Thoracic aorta (tissue), 2 donors: ENCODE results near the gene TEKT5. TPM values are rescaled to one million over a fixed set of nuclear protein-coding genes. Genes with fewer than 3 reads are reported as not detected.

ENCODE experiments used
- ATAC-seq: fragments of 150-250 bp; one replicate; pipeline ENCODE4 v1.8.0; 2017; ENCODE audit warnings: low read depth; ENCODE audit not compliant: insufficient number of reproducible peaks, low FRiP score
- DNase-seq: peaks from one replicate; pipeline ENCODE4 v3.0.0-alpha.2; 2020; ENCODE audit warnings: low spot score
- H3K27ac ChIP-seq, 2 donors: fragments of 200-600 bp; sonication (generic); 1 replicate in 1 of 2; 2 replicates in 1 of 2; pipeline ENCODE4 v1.5.1; 2016; ENCODE audit warnings: mild to moderate bottlenecking in 2 of 2, moderate library complexity in 2 of 2
- H3K27me3 ChIP-seq: fragments of 200-600 bp; sonication (generic); replicated peaks from 2 replicates; pipeline ENCODE4 v1.6.0; 2016; ENCODE audit warnings: mild to moderate bottlenecking; ENCODE audit not compliant: insufficient read depth
- H3K36me3 ChIP-seq: fragments of 200-600 bp; sonication (generic); one replicate; pipeline ENCODE4 v1.5.1; 2016
- H3K4me1 ChIP-seq, 2 donors: fragments of 200-600 bp; sonication (generic); 1 replicate in 1 of 2; 2 replicates in 1 of 2; pipeline versions ENCODE4 v1.5.1 to v1.6.0; 2016; ENCODE audit warnings: low read depth in 2 of 2, mild to moderate bottlenecking in 1 of 2; ENCODE audit not compliant: control insufficient read depth in 1 of 2
- H3K4me3 ChIP-seq: fragments of 200-600 bp; sonication (generic); 2 replicates; pipeline ENCODE4 v1.5.1; 2016; ENCODE audit warnings: mild to moderate bottlenecking
- H3K9me3 ChIP-seq: fragments of 200-600 bp; sonication (generic); 2 replicates; pipeline ENCODE4 v1.5.1; 2016
- total RNA-seq, 2 donors: library from RNA; depleted of rRNA; stranded (reverse); fragments of >200 nt; gene quantifications; one replicate each; pipeline versions ENCODE4 v1.1.0 to v1.2.3, GENCODE V29; 2016
- TF ChIP-seq, protein P1 (sequence below): fragments of 200-600 bp; sonication (generic); IDR thresholded peaks from one replicate; pipeline ENCODE4 v1.5.1; 2019; ENCODE audit warnings: antibody characterized with exemption

TEKT5 gene
- total RNA-seq, 2 donors from 2014 or later = not detected

DNA sequence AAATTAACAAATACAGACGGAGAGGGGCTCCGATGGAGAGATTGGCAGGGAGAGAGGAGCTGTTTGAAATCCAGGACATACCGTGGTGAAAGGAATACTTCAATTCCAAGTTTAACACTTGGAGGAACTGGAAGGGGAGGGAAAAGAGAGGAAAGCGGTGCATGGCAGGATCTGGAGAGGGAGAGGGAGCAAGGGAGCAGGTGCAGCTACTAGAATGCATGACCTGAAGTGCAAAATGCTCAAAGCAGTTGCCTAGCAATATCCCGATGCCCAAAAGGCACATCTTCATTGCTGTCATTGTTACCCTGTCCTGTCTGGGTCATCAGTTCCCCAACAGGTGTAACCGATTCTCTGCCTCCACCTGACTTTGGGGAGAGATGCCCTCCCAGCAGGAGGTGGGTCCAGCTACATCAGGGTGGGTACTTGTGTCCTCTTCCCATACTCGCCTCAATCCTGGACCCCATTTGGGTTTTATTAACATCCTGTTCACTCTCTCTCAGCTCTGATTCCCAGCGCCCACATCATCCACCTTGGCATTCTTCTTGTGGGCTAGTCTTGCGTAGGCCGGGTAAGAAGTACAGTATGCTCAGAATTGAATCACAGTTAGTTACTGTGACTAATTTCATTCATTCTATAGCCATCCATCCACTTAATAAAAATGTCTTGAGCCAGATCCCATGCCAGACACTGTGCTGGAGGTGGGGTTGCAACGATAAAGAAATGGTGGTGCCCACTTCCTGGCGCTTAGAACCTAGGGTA lies 76.9 kb downstream of the TEKT5 start:
- TF ChIP-seq, protein P1, sequence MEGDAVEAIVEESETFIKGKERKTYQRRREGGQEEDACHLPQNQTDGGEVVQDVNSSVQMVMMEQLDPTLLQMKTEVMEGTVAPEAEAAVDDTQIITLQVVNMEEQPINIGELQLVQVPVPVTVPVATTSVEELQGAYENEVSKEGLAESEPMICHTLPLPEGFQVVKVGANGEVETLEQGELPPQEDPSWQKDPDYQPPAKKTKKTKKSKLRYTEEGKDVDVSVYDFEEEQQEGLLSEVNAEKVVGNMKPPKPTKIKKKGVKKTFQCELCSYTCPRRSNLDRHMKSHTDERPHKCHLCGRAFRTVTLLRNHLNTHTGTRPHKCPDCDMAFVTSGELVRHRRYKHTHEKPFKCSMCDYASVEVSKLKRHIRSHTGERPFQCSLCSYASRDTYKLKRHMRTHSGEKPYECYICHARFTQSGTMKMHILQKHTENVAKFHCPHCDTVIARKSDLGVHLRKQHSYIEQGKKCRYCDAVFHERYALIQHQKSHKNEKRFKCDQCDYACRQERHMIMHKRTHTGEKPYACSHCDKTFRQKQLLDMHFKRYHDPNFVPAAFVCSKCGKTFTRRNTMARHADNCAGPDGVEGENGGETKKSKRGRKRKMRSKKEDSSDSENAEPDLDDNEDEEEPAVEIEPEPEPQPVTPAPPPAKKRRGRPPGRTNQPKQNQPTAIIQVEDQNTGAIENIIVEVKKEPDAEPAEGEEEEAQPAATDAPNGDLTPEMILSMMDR = no peak
- Histone ChIP-seq H3K4me1 (no peaks in the 10 kb centered on the region), H3K27me3 (no peaks in the 10 kb centered on the region), H3K27ac (no peak overlapping the region), H3K9me3 (no peaks in the 10 kb centered on the region), H3K36me3 (no peaks in the 10 kb centered on the region), H3K4me3 (no peak overlapping the region)
- ATAC-seq (no peak), DNase-seq (no peak)

DNA sequence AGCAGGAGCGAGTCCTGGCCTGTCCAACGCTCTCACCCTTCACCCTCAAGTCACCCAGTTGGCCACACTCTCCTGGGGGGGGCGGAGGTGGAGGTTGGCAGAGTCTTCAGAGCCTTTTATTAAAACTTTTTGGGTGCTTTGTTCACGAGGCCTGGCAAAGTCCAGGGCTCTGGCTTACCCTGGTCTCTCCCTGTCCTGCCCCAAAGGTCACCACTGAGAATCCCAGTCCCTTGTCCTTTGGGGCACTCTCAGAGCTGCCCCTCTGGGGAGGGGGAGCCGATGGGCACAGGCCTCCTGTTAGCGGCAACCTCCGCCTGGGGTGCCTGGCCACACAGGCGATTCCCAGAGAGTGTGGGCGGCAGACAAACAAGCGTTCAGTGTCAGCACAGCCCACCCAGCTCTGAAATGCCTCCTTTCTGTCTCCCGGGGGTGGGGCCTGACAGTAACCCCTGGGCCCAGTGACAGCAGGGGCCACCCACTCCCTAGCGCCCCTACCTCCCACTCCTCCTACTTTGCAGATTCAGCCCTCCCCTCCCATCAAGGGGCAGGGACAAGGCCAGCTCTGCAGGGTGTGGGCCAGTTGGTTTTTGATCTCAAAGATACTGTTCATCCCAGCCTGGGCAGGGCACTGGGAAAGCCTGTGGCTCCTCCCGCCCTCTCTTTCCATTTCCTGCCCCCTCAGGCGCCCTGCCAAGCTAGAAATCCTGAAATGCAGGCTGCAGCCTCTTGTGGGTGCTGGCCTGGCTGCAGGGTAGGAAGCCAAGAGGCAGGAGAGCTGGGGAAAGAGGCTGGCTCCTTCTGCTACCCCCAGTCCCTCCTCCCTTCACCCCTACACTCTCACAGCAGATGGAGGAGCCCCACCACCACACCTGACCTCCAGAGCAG lies 77.7 kb downstream of the TEKT5 start:
- Histone ChIP-seq H3K27ac (no peak overlapping the region), H3K4me3 (no peak overlapping the region), H3K4me1 (no peaks in the 10 kb centered on the region), H3K27me3 (no peaks in the 10 kb centered on the region), H3K36me3 (no peaks in the 10 kb centered on the region), H3K9me3 (no peaks in the 10 kb centered on the region)
- ATAC-seq = no peak
- TF ChIP-seq, protein P1 = no peak
- no peak for DNase-seq

DNA sequence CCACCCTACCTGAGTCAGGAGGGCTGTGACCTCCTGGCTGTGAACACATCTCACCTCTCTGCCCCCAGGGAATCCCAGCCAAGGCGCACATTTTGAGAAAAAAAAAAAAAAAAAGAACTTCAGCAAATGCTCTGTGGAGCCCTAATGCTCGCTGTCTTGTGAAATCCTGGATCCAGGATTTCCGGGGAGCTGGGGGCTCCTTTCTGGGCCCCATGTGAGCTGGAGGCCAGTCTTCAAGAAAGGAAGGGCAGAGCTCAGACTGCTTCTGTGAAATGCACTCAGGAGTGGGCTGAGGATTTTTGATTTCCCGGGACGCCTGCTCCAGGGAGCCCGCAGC lies 78.3 kb downstream of the TEKT5 start:
- ATAC-seq (no peak), DNase-seq (no peak)
- no peaks in the 10 kb centered on the region for H3K27me3 ChIP-seq
- H3K4me3 ChIP-seq = no peak overlapping the region
- H3K36me3 ChIP-seq = no peaks in the 10 kb centered on the region
- TF ChIP-seq, protein P1 = no peak
- no peaks in the 10 kb centered on the region for H3K4me1 ChIP-seq
- H3K27ac ChIP-seq = no peak overlapping the region
- H3K9me3 ChIP-seq = no peaks in the 10 kb centered on the region

DNA sequence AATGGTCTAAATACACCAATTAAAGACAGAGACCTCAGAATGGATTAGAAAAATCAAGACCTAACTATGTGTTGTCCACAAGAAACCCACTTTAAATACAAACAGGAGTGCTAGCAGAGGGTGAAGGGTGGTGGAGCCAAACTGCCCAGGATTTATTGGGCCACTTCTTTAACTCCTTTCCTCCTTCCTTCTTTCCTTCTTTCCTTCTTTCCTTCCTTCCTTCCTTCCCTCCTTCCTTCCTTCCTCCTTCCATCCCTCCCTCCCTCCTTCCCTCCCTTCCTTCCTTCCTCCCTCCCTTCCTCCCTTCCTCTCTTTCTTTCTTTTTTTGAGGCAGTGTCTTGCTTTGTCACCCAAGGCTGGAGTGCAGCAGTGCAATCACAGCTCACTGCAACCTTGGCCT lies 80.0 kb downstream of the TEKT5 start:
- H3K4me3 ChIP-seq = no peak overlapping the region
- H3K27ac ChIP-seq = no peak overlapping the region
- ATAC-seq (no peak), DNase-seq (no peak)
- H3K4me1 ChIP-seq = no peaks in the 10 kb centered on the region
- H3K27me3 ChIP-seq = no peaks in the 10 kb centered on the region
- no peaks in the 10 kb centered on the region for H3K36me3 ChIP-seq
- no peaks in the 10 kb centered on the region for H3K9me3 ChIP-seq
- TF ChIP-seq, protein P1 = no peak

DNA sequence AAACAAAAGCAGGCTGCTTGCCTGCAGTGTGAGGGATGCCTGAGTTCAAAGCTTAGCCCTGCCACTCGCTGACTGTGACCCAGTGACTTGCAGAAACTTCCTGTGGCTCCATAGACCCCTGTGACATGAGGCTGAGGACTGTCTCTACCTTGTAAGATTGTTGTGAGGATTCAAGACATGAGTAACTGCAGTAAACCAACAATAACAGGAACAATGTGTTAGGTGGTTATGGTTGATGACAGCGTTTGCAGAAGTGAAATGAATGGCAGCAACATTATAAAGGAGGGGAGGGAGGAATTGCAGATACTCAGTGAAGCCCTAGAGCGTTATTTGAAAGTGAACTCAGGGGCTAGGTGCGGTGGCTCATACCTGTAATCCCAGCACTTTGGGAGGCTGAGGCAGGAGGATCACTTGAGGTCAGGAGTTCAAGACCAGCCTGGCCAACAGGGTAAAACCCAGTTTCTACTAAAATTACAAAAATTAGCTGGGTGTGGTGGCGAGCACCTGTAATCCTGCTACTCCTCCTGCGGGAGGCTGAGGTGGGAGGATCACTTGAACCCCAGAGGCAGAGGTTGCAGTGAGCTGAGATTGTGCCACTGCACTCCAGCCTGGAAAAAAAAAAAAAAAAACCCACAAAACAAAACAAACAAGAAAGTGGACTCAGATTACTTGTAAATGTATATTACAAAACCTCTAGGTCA lies 80.8 kb downstream of the TEKT5 start:
- Histone ChIP-seq H3K9me3 (no peaks in the 10 kb centered on the region), H3K4me3 (no peak overlapping the region), H3K27me3 (no peaks in the 10 kb centered on the region), H3K4me1 (no peaks in the 10 kb centered on the region), H3K27ac (no peak overlapping the region), H3K36me3 (no peaks in the 10 kb centered on the region)
- TF ChIP-seq, protein P1 = no peak
- no peak for ATAC-seq
- DNase-seq = no peak
